H9 (cell line): ENCODE measurements around the gene IGF2BP2. TPM values are rescaled to one million over a fixed set of nuclear protein-coding genes. Genes with fewer than 3 reads are reported as not detected.

Experiments used
- DNase-seq: peaks from one replicate; pipeline ENCODE4 v3.0.0-alpha.2; 2017
- H2AFZ ChIP-seq: one replicate; pipeline ENCODE4 v1.6.1; 2013; ENCODE audit warnings: mild to moderate bottlenecking, low read length, control low read depth, moderate library complexity
- H2AK5ac ChIP-seq: 2 replicates; pipeline ENCODE4 v1.6.1; 2013; ENCODE audit warnings: low read length, control low read depth, mixed read lengths; ENCODE audit not compliant: insufficient read length
- H2BK120ac ChIP-seq: one replicate; pipeline ENCODE4 v1.6.1; 2013; ENCODE audit warnings: low read depth, mild to moderate bottlenecking, low read length, control low read depth, inconsistent platforms; ENCODE audit not compliant: poor library complexity, severe bottlenecking
- H2BK12ac ChIP-seq: 2 replicates; pipeline ENCODE4 v1.6.1; 2013; ENCODE audit warnings: low read length, control low read depth, mixed read lengths, low read depth; ENCODE audit not compliant: insufficient read length
- H2BK15ac ChIP-seq: 2 replicates; pipeline ENCODE4 v1.6.1; 2013; ENCODE audit warnings: low read depth, low read length, control low read depth
- H2BK20ac ChIP-seq: one replicate; pipeline ENCODE4 v1.6.1; 2013; ENCODE audit warnings: low read depth, mild to moderate bottlenecking, low read length, control low read depth, inconsistent platforms; ENCODE audit not compliant: poor library complexity, severe bottlenecking
- H2BK5ac ChIP-seq: 2 replicates; pipeline ENCODE4 v1.6.1; 2013; ENCODE audit warnings: low read length, control low read depth, mixed read lengths; ENCODE audit not compliant: insufficient read length
- H3K14ac ChIP-seq: 2 replicates; pipeline ENCODE4 v1.6.1; 2013; ENCODE audit warnings: low read length, control low read depth; ENCODE audit not compliant: insufficient read depth
- H3K18ac ChIP-seq: 2 replicates; pipeline ENCODE4 v1.6.1; 2013; ENCODE audit warnings: low read depth, mild to moderate bottlenecking, mixed read lengths, low read length, control low read depth; ENCODE audit not compliant: insufficient read length
- H3K23ac ChIP-seq: 2 replicates; pipeline ENCODE4 v1.6.1; 2013; ENCODE audit warnings: low read length, control low read depth, mixed read lengths, low read depth; ENCODE audit not compliant: insufficient read length
- H3K23me2 ChIP-seq: 2 replicates; pipeline ENCODE4 v1.6.1; 2013; ENCODE audit warnings: low read depth, mild to moderate bottlenecking, mixed read lengths, low read length, control low read depth; ENCODE audit not compliant: insufficient read length, poor library complexity, severe bottlenecking
- H3K27ac ChIP-seq: 2 replicates; pipeline ENCODE4 v1.5.1; 2013; ENCODE audit warnings: low read length, control low read depth, mixed read lengths, low read depth; ENCODE audit not compliant: insufficient read length
- H3K27me3 ChIP-seq: 2 replicates; pipeline ENCODE4 v1.6.1; 2013; ENCODE audit warnings: low read length, control low read depth, inconsistent platforms; ENCODE audit not compliant: insufficient read depth
- H3K4ac ChIP-seq: 2 replicates; pipeline ENCODE4 v1.6.1; 2013; ENCODE audit warnings: low read depth, mild to moderate bottlenecking, control low read depth, inconsistent platforms, low read length, moderate library complexity
- H3K4me1 ChIP-seq: 2 replicates; pipeline ENCODE4 v1.6.1; 2013; ENCODE audit warnings: low read length, control low read depth, inconsistent platforms; ENCODE audit not compliant: insufficient read depth
- H3K4me2 ChIP-seq: 2 replicates; pipeline ENCODE4 v1.6.1; 2013; ENCODE audit warnings: low read length, control low read depth, mixed read lengths; ENCODE audit not compliant: insufficient read length, insufficient read depth
- H3K56ac ChIP-seq: 2 replicates; pipeline ENCODE4 v1.6.1; 2013; ENCODE audit warnings: low read depth, mild to moderate bottlenecking, mixed read lengths, low read length, control low read depth; ENCODE audit not compliant: insufficient read length
- H3K79me1 ChIP-seq: 2 replicates; pipeline ENCODE4 v1.6.1; 2013; ENCODE audit warnings: low read depth, mild to moderate bottlenecking, moderate library complexity, low read length, control low read depth, inconsistent platforms; ENCODE audit not compliant: insufficient read depth, poor library complexity, severe bottlenecking
- H3K79me2 ChIP-seq: 2 replicates; pipeline ENCODE4 v1.6.1; 2013; ENCODE audit warnings: low read length, control low read depth, inconsistent platforms; ENCODE audit not compliant: insufficient read depth
- H3K9ac ChIP-seq: 2 replicates; pipeline ENCODE4 v1.6.1; 2013; ENCODE audit warnings: low read length, control low read depth, mixed read lengths; ENCODE audit not compliant: insufficient read length; ENCODE audit errors: extremely low read depth
- H3K9me3 ChIP-seq: one replicate; pipeline ENCODE4 v1.6.1; 2013; ENCODE audit warnings: low read depth, low read length, inconsistent platforms; ENCODE audit not compliant: control insufficient read depth
- H3T11ph ChIP-seq: one replicate; pipeline ENCODE4 v1.6.1; 2013; ENCODE audit warnings: mild to moderate bottlenecking, low read length, control low read depth, inconsistent platforms
- H4K20me1 ChIP-seq: one replicate; pipeline ENCODE4 v1.6.1; 2013; ENCODE audit not compliant: control insufficient read depth, insufficient read length, insufficient read depth
- H4K5ac ChIP-seq: 2 replicates; pipeline ENCODE4 v1.6.1; 2013; ENCODE audit warnings: low read depth, mild to moderate bottlenecking, mixed read lengths, low read length, control low read depth; ENCODE audit not compliant: insufficient read length
- H4K8ac ChIP-seq: replicated peaks from 2 replicates; pipeline ENCODE4 v1.6.1; 2013; ENCODE audit warnings: low read length, control low read depth, mixed read lengths, low read depth; ENCODE audit not compliant: insufficient read length
- H4K91ac ChIP-seq: 2 replicates; pipeline ENCODE4 v1.6.1; 2013; ENCODE audit warnings: low read depth, mild to moderate bottlenecking, moderate library complexity, mixed read lengths, low read length, control low read depth; ENCODE audit not compliant: insufficient read length
- H3K27ac Mint-ChIP-seq, 3 experiments: 2 replicates in 2 of 3; 3 replicates in 1 of 3; pipeline ENCODE4 v1.8.0; 2020 to 2021; ENCODE audit warnings: mixed read lengths in 3 of 3, mild to moderate bottlenecking in 1 of 3, moderate library complexity in 1 of 3
- H3K27me3 Mint-ChIP-seq: 2 replicates; pipeline ENCODE4 v1.8.0; 2021; ENCODE audit warnings: low read depth, mild to moderate bottlenecking, moderate library complexity, mixed read lengths
- H3K36me3 Mint-ChIP-seq, 3 experiments: 2 replicates in 2 of 3; 3 replicates in 1 of 3; pipeline ENCODE4 v1.8.0; 2020 to 2021; ENCODE audit warnings: low read depth in 3 of 3, mixed read lengths in 3 of 3; ENCODE audit not compliant: insufficient read depth in 1 of 3
- H3K4me1 Mint-ChIP-seq, 2 experiments: 2 replicates each; pipeline ENCODE4 v1.8.0; 2020; ENCODE audit warnings: mixed read lengths in 2 of 2
- H3K4me3 Mint-ChIP-seq, 2 experiments: 2 replicates in 1 of 2; 3 replicates in 1 of 2; pipeline ENCODE4 v1.8.0; 2020 to 2021; ENCODE audit warnings: mild to moderate bottlenecking in 2 of 2, mixed read lengths in 2 of 2, moderate library complexity in 1 of 2
- H3K9me3 Mint-ChIP-seq, 2 experiments: 2 replicates in 1 of 2; 3 replicates in 1 of 2; pipeline ENCODE4 v1.8.0; 2020; ENCODE audit warnings: mild to moderate bottlenecking in 2 of 2, mixed read lengths in 2 of 2, moderate library complexity in 1 of 2
- WGBS: extraction: QIAGEN DNeasy Blood & Tissue Kit; methylation state at CpG from one replicate; pipeline ENCODE4 v1.1.7; 2013; ENCODE audit warnings: missing lambda C conversion rate, low lambda C conversion rate, mixed read lengths; ENCODE audit not compliant: insufficient read length; ENCODE audit errors: extremely low coverage; 5-methylcytosine and 5-hydroxymethylcytosine counted together
- total RNA-seq: library from RNA; stranded (reverse); gene quantifications from 2 replicates; pipeline ENCODE4 v1.2.1, GENCODE V29; 2021
- TF ChIP-seq, protein P1 (sequence below): fragments of 200-600 bp; sonication (generic); conservative IDR thresholded peaks from 3 replicates; pipeline ENCODE4 v1.8.0; 2021; ENCODE audit warnings: antibody characterized with exemption, mild to moderate bottlenecking

The IGF2BP2 gene
- total RNA-seq, 1 experiment from 2014 or later: 130 TPM

DNA sequence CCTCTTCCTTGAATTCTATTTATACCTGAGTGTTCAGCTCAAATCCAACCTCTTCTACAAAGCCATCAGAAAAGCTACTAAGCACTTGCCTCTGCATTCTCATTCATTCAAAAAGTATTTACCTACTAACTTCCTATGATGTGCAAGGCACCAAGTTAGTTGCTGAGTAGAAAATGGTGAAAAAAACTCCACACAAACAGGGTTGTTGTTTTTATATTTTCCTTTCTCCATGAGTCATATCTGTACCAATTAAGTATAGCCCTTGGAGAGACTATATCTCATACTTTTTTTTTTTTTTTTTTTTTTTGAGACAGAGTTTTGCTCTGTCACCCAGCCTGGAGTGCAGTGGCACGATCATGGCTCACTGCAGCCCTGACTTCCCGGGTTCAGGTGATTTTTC lies 67.7 kb downstream of the IGF2BP2 start:
- H3K4me3 Mint-ChIP-seq: no peak overlapping the region
- Histone ChIP-seq H4K5ac (no peak overlapping the region), H3K79me1 (peaks cover 9% of the 10 kb centered on the region), H3K27ac (no peak overlapping the region), H3K23ac (no peak overlapping the region), H2BK15ac (no peak overlapping the region), H3T11ph (no peak overlapping the region), H4K20me1 (no peaks in the 10 kb centered on the region), H3K79me2 (peaks cover 22% of the 10 kb centered on the region; the same call in 1 of the 2 replicates), H3K4me2 (no peak overlapping the region), H2AK5ac (no peak overlapping the region), H3K18ac (no peak overlapping the region), H4K91ac (no peak overlapping the region), H2BK20ac (no peak overlapping the region), H3K9me3 (peaks cover 7% of the 10 kb centered on the region), H3K27me3 (no peaks in the 10 kb centered on the region), H3K4me1 (peaks cover 4% of the 10 kb centered on the region; the same call in 1 of the 2 replicates), H2BK5ac (no peak overlapping the region), H2AFZ (no peak overlapping the region), H2BK120ac (no peak overlapping the region), H3K4ac (no peak overlapping the region), H3K23me2 (no peaks in the 10 kb centered on the region), H3K9ac (no peak overlapping the region), H3K56ac (no peak overlapping the region), H3K14ac (no peak overlapping the region), H4K8ac (no peak overlapping the region), H2BK12ac (no peak overlapping the region)
- peaks cover 38 to 53% (median 46%) of the 10 kb centered on the region in 3 experiments for H3K36me3 Mint-ChIP-seq
- no peak for DNase-seq
- no CpG with 5 or more reads among the region's 2 CpGs for WGBS
- H3K4me1 Mint-ChIP-seq: peaks cover 65 to 81% of the 10 kb centered on the region in 2 experiments
- TF ChIP-seq, protein P1, sequence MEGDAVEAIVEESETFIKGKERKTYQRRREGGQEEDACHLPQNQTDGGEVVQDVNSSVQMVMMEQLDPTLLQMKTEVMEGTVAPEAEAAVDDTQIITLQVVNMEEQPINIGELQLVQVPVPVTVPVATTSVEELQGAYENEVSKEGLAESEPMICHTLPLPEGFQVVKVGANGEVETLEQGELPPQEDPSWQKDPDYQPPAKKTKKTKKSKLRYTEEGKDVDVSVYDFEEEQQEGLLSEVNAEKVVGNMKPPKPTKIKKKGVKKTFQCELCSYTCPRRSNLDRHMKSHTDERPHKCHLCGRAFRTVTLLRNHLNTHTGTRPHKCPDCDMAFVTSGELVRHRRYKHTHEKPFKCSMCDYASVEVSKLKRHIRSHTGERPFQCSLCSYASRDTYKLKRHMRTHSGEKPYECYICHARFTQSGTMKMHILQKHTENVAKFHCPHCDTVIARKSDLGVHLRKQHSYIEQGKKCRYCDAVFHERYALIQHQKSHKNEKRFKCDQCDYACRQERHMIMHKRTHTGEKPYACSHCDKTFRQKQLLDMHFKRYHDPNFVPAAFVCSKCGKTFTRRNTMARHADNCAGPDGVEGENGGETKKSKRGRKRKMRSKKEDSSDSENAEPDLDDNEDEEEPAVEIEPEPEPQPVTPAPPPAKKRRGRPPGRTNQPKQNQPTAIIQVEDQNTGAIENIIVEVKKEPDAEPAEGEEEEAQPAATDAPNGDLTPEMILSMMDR: no peak
- H3K27ac Mint-ChIP-seq: no peak overlapping the region; a peak in 1 of 7 replicates
- no peaks in the 10 kb centered on the region for H3K27me3 Mint-ChIP-seq
- H3K9me3 Mint-ChIP-seq: peaks cover 21 to 31% of the 10 kb centered on the region in 2 experiments; a peak in 4 of 5 replicates
